NCI-H1417 (cell line): ENCODE data around the gene ATG16L1.
"Not testable (repeated sequence)": the region's sequence is repeated elsewhere in the genome, so short reads cannot be mapped to it uniquely, and the experiment has no call there.

ENCODE experiments used
- DNase-seq, 3 experiments: peaks; one replicate each; lab custom pipeline; 2025; lab: John Stamatoyannopoulos, UW

Gene ATG16L1

DNA sequence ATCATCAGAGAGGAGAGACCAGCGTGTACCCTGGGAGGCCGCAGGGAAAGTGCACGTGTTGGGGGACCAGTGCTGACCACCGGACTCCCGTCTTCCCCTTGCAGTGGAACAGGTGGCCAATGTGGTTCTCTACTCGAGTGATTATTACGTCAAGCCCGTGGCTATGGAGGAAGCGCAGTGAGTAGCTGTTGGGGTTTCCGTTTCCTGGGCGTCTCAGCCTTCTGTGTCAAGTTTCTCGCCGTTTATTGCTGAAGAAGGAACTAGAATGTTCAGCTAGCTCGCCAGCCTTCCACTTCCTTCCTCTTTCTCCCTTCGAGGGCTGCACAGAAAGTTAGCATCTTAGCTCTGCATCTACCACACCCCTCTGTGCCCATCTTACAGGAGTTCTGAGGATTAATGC is 80.1 kb downstream of the ATG16L1 start:
- DNase-seq: no peak

GRCh38 chr2:233332125-233332524 is 80.7 kb downstream of the ATG16L1 start:
- DNase-seq: no peak

GRCh38 chr2:233334915-233335314 is 83.4 kb downstream of the ATG16L1 start:
- no peak for DNase-seq

DNA sequence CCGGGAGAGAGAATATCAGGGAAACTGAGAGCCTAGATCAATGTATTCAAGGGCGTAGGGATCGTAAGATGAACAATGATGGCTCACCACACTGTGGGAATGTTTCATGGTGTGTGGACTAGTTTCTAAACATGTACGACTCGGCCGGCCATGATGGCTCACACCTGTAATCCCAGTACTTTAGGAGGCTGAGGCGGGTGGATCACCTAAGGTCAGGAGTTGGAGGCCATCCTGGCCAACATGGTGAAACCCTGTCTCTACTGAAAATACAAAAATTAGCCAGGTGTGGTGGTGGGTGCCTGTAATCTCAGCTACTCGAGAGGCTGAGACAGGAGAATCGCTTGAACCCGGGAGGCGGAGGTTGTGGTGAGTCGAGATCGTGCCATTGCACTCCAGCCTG is 84.6 kb downstream of the ATG16L1 start:
- not testable (repeated sequence) for DNase-seq

DNA sequence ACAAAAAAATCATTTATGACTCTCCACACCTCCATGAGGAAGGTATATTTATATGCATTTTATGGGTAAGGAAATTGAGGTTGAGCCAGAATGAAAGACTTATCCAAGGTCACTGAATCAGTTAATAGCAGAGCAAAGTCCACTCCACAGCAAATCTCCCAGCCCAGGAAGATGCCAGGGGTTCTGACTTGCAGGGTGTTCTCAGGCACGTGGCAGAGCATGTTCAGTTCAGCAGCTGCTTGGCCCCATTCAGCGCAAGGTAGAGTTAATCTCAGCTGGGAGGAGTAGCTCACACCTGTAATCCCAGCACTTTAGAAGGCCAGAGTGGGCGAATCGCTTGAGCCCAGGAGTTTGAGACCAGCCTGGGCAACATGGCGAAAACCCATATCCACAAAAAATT is 85.1 kb downstream of the ATG16L1 start:
- DNase-seq: no peak

- no peak for DNase-seq
Measured at GRCh38 chr2:233338046-233338445, 86.6 kb downstream of the ATG16L1 start.

DNA sequence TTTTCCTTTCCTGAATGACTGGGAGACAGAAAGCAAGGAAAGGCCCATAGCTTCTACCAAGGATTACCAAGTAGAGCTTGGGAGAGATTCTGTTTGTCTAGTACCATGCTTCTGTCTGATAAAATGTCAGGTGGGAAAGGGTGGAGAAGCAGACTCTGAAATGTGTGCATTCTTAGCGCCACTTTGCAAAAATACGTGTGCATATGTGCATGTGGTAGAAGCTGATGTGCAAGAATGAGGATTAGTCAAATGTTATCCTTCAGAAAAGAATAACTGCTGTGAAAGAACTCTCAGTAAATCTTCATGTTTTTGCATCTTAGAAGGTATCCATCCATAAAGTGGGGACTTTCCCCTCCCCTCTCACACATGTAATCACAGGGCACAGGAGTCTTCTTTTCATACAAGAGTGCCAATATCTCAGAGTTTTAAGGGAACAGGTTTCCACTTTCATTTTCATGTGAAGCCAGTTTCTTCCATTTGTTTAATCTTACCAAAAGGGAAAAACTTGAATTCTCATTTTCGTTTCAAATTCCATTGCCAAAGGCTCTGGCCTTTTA is 87.4 kb downstream of the ATG16L1 start:
- DNase-seq: no peak

GRCh38 chr2:233339427-233339826 is 88.0 kb downstream of the ATG16L1 start:
- DNase-seq: no peak

GRCh38 chr2:233341296-233341695 is 89.8 kb downstream of the ATG16L1 start:
- no peak for DNase-seq

GRCh38 chr2:233342301-233342700 is 90.8 kb downstream of the ATG16L1 start:
- DNase-seq: no peak

DNA sequence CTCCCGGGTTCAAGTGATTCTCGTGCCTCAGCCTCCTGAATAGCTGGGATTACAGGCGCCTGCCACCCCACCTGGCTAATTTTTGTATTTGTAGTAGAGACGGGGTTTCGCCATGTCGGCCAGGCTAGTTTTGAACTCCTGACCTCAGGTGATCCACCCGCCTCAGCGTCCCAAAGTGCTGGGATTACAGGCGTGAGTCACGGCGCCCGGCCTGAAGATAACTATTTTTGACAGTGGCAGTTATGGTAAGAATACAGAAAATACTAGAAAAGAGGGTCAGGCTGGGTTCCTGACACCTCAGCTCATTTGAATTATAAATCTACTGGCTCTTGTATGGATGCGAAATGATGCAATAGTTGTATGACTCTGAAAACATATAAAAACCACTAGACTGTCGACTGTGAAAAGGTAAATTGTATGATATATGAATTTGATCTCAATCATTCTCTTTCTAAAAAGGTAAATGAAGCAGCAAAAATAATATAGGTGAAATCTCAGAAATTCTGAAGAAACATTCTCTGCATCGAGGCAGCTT is 91.8 kb downstream of the ATG16L1 start:
- DNase-seq: no peak
